Stimulated activated CD8-positive, alpha-beta memory T cell treated with anti-CD3 and anti-CD28 coated beads, Interleukin-15, amount 100 ng/mL, for 24 hours (primary cell): ENCODE measurements around the gene CCDC136.

ENCODE experiments used
- DNase-seq: peaks from one replicate; pipeline ENCODE4 v3.0.0-alpha.2; 2020; ENCODE audit warnings: low read depth

CCDC136 gene

GRCh38 chr7:128862571-128863432 lies 71.0 kb downstream of the CCDC136 start, which contains the start of gene ATP6V1F:
Gene ATP6V1F (plus strand): TSS chr7:128862856. CDS start chr7:128862905, 49 bp downstream.
- DNase-seq = peak; percentile 99

GRCh38 chr7:128863433-128863989 lies 71.7 kb downstream of the CCDC136 start:
- no peak for DNase-seq

GRCh38 chr7:128865303-128865702 lies 73.5 kb downstream of the CCDC136 start:
- DNase-seq = no peak

GRCh38 chr7:128865996-128866877 lies 74.5 kb downstream of the CCDC136 start:
- no peak for DNase-seq

DNA sequence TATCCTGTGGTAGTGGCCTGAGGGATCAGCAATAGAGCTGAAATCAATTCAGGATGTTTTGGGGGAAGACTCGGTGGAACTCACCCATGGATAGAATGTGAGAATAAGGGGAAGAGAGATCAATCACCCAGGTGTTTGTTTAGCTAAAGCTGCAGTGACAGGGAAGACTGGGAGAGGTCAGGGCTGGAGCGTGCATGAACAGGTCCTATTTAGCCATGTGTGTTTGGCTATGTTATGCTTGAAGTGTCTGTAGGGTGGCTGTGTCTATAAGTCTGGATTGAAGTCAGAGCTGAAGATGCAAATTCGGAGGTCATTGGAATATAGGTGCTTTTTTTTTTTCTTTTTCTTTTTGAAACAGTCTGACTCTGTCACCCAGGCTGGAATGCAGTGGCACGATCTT lies 75.5 kb downstream of the CCDC136 start:
- no peak for DNase-seq

DNA sequence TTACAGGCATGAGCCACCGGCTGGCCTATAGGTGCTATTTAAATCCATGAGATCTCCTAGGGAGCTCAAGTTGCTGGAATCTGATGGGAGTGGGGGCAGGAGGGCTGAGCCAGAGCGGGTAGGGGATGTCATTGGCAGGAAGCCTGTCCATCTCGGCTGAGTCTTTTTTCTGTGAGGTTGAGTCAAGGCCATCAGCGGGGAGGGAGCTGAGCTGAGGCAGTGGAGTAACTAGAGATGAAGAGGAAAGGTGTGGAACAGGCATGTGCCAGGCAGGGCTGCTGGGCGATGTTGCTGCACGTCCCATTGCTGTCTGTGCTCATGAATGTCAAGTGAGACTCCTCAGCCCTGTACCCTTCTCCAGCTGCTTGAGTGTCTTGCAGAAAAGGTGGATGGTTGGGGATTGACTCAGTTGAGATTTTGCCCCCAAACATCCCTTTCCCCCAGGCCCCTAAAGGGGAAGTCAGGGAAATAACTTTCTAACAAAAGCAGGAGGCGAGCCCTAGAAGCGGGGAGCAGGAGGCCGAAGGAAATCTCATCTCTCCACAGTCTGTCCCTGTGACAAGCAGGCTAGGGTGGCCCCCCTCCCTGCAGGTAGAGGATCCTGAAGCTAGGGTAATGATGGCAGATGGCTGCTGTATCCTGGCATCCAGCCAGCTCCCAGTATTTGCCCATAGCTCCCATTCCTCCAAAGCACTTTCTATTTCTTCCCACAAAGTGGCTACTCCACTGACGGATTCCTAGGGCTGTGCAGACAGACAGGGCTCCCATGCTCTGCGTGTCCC lies 76.3 kb downstream of the CCDC136 start:
- DNase-seq = no peak

DNA sequence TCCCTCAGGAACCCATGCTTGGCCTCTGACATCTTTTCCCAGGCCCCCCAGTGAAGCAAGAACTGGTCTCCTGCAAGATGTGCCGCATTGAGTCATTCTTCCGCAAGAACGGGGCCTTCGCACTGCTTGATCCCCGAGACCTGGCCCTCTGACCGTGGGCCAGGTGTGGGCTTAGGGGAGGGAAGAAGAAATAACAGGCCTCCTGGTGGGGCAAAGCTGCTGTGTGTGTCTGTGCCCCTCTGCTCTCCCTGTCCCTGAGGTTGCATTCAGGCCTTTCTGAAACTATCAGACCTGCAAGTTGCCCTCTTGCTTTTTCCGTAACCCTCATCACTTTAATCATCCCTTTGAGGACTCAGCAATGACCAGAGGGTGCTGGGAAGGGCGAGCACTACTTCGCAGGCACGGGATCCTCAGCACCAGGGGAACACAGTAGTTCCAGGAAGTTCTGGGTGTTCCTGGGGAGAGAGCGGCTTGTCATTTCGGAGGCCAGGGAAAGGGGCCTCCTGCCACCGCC lies 76.9 kb downstream of the CCDC136 start:
- no peak for DNase-seq

GRCh38 chr7:128869138-128869943 lies 77.6 kb downstream of the CCDC136 start:
- no peak for DNase-seq

GRCh38 chr7:128869944-128870285 lies 78.1 kb downstream of the CCDC136 start:
- no peak for DNase-seq

DNA sequence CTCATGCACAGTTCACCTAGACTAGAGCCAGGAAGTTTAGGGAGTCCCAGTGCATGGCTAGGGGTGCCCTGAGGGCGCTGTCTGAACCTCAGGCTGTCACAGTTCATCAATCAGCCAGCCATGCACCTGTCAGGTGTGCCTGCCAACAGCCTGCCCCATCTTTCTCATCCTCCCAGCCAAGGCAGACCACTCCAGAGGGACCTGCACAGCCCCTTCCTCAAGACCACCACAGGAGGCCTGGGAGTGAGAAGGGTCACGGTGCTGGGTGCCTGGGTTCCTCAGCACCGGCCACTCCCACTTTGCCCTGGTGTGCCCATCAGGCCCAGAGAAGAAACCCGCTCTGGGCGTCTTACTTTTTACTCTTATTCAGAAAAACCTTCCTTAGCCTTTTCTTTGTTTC lies 79.3 kb downstream of the CCDC136 start:
- DNase-seq = no peak
